Left ventricle myocardium inferior (tissue), 1 donor: Measurements from ENCODE around the gene NUDT4. TPM values are rescaled to one million over a fixed set of nuclear protein-coding genes. Genes with fewer than 3 reads are reported as not detected.
A peak's percentile ranks its signal among the peaks of the same experiment; 100 is the strongest.

Experiments used
- DNase-seq: peaks from one replicate; pipeline ENCODE4 v3.0.0-alpha.2; 2020
- H3K27ac ChIP-seq: fragments of 200-600 bp; replicated peaks from 2 replicates; pipeline ENCODE4 v1.8.0; 2021
- H3K27me3 ChIP-seq: fragments of 200-600 bp; 2 replicates; pipeline ENCODE4 v1.8.0; 2021; ENCODE audit warnings: low read depth
- H3K36me3 ChIP-seq: fragments of 200-600 bp; 2 replicates; pipeline ENCODE4 v1.8.0; 2021
- H3K4me1 ChIP-seq: fragments of 200-600 bp; 2 replicates; pipeline ENCODE4 v1.8.0; 2021
- H3K4me3 ChIP-seq: fragments of 200-600 bp; 2 replicates; pipeline ENCODE4 v1.8.0; 2021; ENCODE audit warnings: mild to moderate bottlenecking, moderate library complexity
- H3K9me3 ChIP-seq: fragments of 200-600 bp; replicated peaks from 2 replicates; pipeline ENCODE4 v1.8.0; 2021
- intact Hi-C: fragments of 100-400 bp; cut with micrococcal nuclease; formaldehyde crosslinking; loops from one replicate; pipeline ENCODE4 v1.11.0; 2022
- total RNA-seq: library from RNA; stranded (reverse); fragmentation: NEBNext Ultra II Directional; extraction: Animal tissue kit (Norgen Biotek cat#: 25700); gene quantifications from one replicate; pipeline ENCODE4 v1.2.1, GENCODE V29; 2021
- TF ChIP-seq, protein P1 (sequence below): fragments of 200-600 bp; IDR thresholded peaks from 2 replicates; pipeline ENCODE4 v1.8.0; 2021; ENCODE audit warnings: antibody characterized with exemption, mild to moderate bottlenecking, borderline replicate concordance
- donor health status: DM: no; HTN: yes; CAD: no; lungs with severe emphysema.

Gene NUDT4
- total RNA-seq, 1 donor from 2014 or later: 283 TPM

DNA sequence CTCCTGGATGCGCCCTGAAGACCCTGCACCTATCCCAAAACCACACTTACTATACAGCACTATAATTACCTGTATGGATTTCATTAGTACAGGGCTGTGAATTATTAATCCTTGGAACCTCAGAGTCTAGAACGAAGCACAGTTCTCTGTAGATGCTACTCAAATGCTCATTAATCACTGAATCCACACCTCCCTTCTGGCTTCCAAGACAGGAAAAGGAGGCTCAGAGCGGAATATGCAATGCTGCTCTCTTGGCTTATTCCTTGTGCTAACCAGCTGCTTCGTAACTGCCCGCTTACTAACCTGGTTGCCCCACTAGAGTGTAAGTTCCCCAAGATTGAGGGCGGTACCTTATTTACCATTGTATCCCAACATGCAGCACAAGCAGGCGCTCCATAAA, 39.1 kb upstream of the NUDT4 start:
- Histone ChIP-seq H3K27me3 (no peaks in the 10 kb centered on the region), H3K27ac (no peak overlapping the region), H3K36me3 (no peaks in the 10 kb centered on the region), H3K4me3 (no peak overlapping the region), H3K9me3 (no peaks in the 10 kb centered on the region), H3K4me1 (peaks cover 14% of the 10 kb centered on the region)
- TF ChIP-seq, protein P1, sequence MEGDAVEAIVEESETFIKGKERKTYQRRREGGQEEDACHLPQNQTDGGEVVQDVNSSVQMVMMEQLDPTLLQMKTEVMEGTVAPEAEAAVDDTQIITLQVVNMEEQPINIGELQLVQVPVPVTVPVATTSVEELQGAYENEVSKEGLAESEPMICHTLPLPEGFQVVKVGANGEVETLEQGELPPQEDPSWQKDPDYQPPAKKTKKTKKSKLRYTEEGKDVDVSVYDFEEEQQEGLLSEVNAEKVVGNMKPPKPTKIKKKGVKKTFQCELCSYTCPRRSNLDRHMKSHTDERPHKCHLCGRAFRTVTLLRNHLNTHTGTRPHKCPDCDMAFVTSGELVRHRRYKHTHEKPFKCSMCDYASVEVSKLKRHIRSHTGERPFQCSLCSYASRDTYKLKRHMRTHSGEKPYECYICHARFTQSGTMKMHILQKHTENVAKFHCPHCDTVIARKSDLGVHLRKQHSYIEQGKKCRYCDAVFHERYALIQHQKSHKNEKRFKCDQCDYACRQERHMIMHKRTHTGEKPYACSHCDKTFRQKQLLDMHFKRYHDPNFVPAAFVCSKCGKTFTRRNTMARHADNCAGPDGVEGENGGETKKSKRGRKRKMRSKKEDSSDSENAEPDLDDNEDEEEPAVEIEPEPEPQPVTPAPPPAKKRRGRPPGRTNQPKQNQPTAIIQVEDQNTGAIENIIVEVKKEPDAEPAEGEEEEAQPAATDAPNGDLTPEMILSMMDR: no peak
- intact Hi-C loops: no loop called here
- DNase-seq: no peak

GRCh38 chr12:93339695-93340094, 38.0 kb upstream of the NUDT4 start:
- Histone ChIP-seq H3K27ac (no peak overlapping the region), H3K4me3 (no peak overlapping the region), H3K9me3 (no peaks in the 10 kb centered on the region), H3K36me3 (no peaks in the 10 kb centered on the region), H3K4me1 (peaks cover 14% of the 10 kb centered on the region), H3K27me3 (no peaks in the 10 kb centered on the region)
- TF ChIP-seq, protein P1: no peak
- intact Hi-C loops: no loop called here
- no peak for DNase-seq

DNA sequence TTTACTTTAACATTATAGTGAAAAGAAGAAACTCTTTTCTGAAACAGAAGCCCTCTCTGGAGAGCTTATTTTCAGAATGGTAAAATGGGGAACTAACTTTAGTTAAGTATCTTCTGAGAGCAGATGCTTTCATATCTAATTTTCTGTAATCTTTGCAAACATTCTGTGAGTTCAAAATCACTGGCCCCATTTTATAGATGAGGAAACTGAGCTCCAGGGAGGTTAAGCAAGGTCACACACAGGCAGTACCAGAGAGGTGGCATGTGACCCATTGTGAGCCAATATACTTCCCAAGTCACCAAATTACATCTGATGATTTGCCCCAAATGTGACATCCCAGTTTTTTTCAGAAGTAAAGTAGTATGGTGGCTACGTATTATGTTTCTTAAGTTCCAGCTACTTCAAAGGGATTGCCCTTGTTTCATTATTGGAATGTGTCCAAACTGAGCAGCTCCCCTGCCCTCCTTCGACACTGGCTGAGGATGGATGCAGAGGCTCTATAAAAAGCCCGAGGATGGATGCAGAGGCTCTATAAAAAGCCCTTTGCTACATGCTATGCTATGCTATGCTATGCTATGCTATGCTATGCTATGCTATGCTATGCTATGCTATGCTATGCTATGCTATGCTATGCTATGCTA, 36.2 kb upstream of the NUDT4 start:
- intact Hi-C loops: no loop called here
- no peaks in the 10 kb centered on the region for H3K9me3 ChIP-seq
- TF ChIP-seq, protein P1: no peak
- no peak overlapping the region for H3K27ac ChIP-seq
- H3K27me3 ChIP-seq: no peaks in the 10 kb centered on the region
- DNase-seq: no peak
- no peak overlapping the region for H3K4me3 ChIP-seq
- peaks cover 3% of the 10 kb centered on the region for H3K4me1 ChIP-seq
- no peaks in the 10 kb centered on the region for H3K36me3 ChIP-seq

- intact Hi-C loops: no loop called here
These were observed 30.5 kb upstream of the NUDT4 start for GRCh38 chr12:93347054-93347785.

GRCh38 chr12:93348575-93349435, 28.9 kb upstream of the NUDT4 start:
- no peak for DNase-seq
- intact Hi-C loops: no loop called here
- H3K36me3 ChIP-seq: no peaks in the 10 kb centered on the region
- peak overlapping the region; percentile 51 for H3K27ac ChIP-seq
- H3K9me3 ChIP-seq: no peaks in the 10 kb centered on the region
- no peaks in the 10 kb centered on the region for H3K27me3 ChIP-seq
- peaks cover 13% of the 10 kb centered on the region for H3K4me1 ChIP-seq
- H3K4me3 ChIP-seq: no peak overlapping the region
- TF ChIP-seq, protein P1: no peak

More at GRCh38 chr12:93347054-93347785, 30.5 kb upstream of the NUDT4 start:
- no peaks in the 10 kb centered on the region for H3K27me3 ChIP-seq
- no peak overlapping the region for H3K4me3 ChIP-seq
- H3K9me3 ChIP-seq: no peaks in the 10 kb centered on the region
- H3K36me3 ChIP-seq: no peaks in the 10 kb centered on the region
- no peak overlapping the region for H3K27ac ChIP-seq
- peaks cover 13% of the 10 kb centered on the region for H3K4me1 ChIP-seq
- no peak for DNase-seq
- TF ChIP-seq, protein P1: no peak
